HepG2 (cell line): ENCODE measurements around the gene DMRTB1.

Experiments
- EP300 ChIP-seq, 3 experiments: sonication (generic) in 1 of 3; formaldehyde crosslinking in 1 of 3; IDR thresholded peaks; 2 replicates each; pipeline versions ENCODE4 v1.5.1 to v1.6.1; 2011 to 2020; ENCODE audit warnings: low read depth in 2 of 3, low read length in 2 of 3, borderline replicate concordance in 1 of 3, improper control_type of control experiment in 1 of 3, mild to moderate bottlenecking in 1 of 3, missing genetic modification reagents in 1 of 3, moderate library complexity in 1 of 3
- MAFK ChIP-seq, 2 experiments: IDR thresholded peaks in 1 of 2; conservative IDR thresholded peaks in 1 of 2; 2 replicates each; pipeline ENCODE4 v1.6.1; 2011; ENCODE audit warnings: improper control_type of control experiment in 2 of 2, low read length in 2 of 2
- STAT5B ChIP-seq: sonication (generic); formaldehyde crosslinking; IDR thresholded peaks from 2 replicates; pipeline ENCODE4 v1.4.0; 2020; ENCODE audit warnings: missing genetic modification reagents
- ZFX ChIP-seq: sonication (generic); formaldehyde crosslinking; IDR thresholded peaks from 2 replicates; pipeline ENCODE4 v1.4.0; 2020; ENCODE audit warnings: mild to moderate bottlenecking, low read depth, missing genetic modification reagents, moderate library complexity

DNA sequence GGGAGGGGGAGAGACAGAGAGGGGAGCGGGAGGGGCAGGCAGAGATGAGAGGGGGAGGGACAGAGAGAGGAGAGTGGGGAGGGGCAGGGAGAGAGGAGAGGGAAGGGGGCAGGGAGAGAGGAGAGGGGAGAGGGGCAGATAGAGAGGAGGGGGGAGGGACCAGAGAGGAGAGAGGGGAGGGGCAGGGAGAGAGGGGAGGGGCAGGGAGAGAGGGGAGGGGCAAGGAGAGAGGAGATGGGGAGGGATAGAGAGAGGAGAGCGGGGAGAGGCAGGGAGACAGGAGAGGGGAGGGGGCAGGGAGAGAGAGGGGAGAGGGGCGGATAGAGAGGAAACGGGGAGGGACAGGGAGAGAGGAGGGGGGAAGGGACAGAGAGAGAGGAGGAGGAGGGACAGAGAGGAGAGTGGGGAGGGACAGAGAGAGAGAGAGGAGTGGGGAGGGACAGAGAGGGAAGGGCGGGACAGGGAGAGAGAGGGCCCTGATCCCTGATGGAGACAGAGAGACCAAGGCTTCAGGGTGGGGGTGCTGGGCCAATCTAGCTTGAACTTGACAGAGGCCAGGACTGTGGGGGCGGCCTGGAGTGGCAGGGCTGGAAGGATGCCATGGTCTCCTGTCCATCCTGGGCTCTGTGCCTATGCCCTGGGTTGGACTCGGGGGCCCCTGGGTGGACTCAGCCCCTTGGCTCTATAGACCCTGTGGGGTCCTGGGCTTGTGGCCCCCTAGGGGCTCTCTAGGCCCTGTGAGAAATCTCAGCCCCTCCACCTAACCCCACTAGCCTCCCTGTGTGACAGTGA is 43.6 kb downstream of the DMRTB1 start:
- no peak for TF ChIP-seq STAT5B (CRISPR knock-in tag)
- TF ChIP-seq MAFK (conservative IDR thresholded peaks at IDR 0.05 in 1 of 2, IDR thresholded peaks at IDR 0.05 in 1 of 2; ENCODE audit: low read length in 2 of 2): no peak
- no peak for TF ChIP-seq EP300 (IDR thresholded peaks at IDR 0.05; ENCODE audit: low read depth in 2 of 2, low read length in 2 of 2)
- TF ChIP-seq EP300 (CRISPR knock-in tag; IDR thresholded peaks at IDR 0.05; ENCODE audit: borderline replicate concordance): no peak
- TF ChIP-seq ZFX (CRISPR knock-in tag): no peak
